GM21737 (cell line): Measurements from ENCODE around the gene IL11.
"Not testable (repeated sequence)": the region's sequence is repeated elsewhere in the genome, so short reads cannot be mapped to it uniquely, and the experiment has no call there.

Experiments
- ATAC-seq: cut with Tn5 transposase; IDR thresholded peaks from one replicate; pipeline ENCODE4 v1.9.1; 2021; ENCODE audit warnings: mild to moderate bottlenecking, moderate library complexity; ENCODE audit not compliant: unreplicated experiment

IL11 gene

DNA sequence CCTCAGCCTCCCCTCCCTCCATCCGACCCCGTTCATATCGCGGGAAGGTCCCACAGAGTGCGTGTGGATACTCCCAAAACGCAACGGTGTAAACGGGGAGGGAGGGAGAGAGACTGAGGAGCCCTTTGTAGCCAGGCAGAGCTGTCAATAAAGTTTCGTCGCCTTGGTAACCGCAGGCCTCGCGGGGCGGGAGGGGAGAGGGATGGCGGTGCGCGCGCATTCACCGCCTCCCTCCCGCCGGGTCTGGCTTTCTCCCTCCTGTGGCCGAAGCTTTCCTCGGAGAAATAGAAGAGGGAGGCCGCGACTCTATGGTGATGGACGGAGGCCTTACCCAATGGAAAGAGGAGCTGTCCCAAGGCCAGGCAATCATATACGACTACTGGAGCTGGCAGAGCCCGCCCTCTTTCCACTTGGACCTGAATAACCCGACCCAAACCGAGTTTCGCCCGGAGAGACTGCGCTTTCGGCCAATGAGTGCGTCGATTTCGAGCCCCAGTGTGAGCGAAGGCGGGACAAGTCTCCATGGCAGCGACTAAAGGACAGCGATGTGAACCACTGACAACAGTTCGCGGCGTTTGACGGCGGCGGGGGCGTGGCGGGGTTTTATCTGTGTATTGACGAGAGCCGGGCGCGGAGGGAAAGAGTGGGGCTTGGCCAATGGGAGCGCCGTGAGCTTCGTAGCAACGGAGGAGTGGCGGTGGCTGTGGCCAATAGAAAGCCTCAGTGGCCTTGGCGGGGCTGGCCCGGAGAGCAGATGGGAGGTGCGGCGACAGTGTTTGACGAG lies 31.0 kb downstream of the IL11 start, which contains the start of gene KMT5C:
TSS of gene KMT5C (plus strand) at position 772 of the 784 bp plus-strand sequence. CDS start 2,061 bp downstream, outside the sequence.
- ATAC-seq: peak; percentile 70

DNA sequence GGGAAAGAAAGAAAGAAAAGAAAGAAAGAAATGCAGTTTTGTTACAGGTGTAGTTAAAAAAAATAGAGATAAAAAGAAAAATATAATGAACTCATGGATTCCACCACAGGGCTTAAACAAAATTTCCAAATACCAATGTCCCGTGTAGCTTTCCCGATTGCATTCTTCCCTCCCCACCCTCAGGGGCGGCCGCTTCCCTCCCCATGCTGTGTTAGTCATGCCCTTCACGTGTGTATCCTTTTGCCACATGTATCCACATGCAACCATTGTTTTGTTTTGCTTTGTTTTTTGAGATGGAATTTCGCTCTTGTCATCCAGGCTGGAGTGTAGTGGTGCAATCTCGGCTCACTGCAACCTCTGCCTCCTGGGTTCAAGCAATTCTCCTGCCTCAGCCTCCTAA lies 34.2 kb downstream of the IL11 start:
- ATAC-seq: no peak

- ATAC-seq: no peak
These were observed 36.4 kb downstream of the IL11 start for GRCh38 chr19:55333870-55334269.

DNA sequence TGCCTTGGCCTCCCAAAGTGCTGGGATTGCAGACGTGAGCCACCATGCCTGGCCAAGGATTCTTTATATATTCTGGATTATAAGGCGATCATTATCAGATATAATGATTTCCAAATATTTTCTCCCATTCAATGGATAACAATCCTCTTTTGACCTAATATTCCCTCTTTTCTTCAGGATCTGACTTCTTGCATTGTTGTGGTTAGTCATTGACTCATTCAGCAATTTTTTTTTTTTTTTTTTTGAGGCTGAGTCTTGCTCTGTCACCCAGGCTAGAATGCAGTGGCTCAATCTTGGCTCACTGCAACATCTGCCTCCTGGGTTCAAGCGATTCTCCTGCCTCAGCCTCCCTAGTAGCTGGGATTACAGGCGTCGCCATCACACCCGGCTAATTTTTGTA lies 40.5 kb downstream of the IL11 start:
- ATAC-seq: not testable (repeated sequence)

- not testable (repeated sequence) for ATAC-seq
These were observed 41.4 kb downstream of the IL11 start for GRCh38 chr19:55328774-55329318.

GRCh38 chr19:55325172-55325571 lies 45.1 kb downstream of the IL11 start, which contains the start of gene TMEM150B:
TSS of gene TMEM150B (minus strand) at chr19:55325341. CDS start at chr19:55321036, 4,305 bp downstream.
- ATAC-seq: no peak

DNA sequence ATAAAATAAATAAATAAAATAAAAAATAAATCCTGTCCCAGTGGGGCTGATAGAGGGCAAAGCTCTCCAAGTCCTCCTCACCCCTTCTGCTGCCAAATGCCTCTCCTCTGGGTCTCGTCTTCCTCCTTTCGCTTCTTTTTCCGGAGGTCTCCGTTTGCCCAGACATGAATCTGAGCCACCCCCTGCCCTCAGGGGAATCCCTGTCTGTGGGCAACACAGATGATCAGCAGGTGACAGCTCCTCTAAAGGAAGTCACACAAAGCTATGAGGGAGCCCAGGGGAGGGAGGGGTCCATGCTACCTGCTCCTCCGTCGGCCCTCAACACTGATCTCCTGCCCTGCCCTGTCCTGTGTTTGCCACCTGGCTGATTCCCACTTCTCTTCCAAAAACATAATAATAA lies 45.6 kb downstream of the IL11 start:
- no peak for ATAC-seq

- no peak for ATAC-seq
These were observed 47.9 kb downstream of the IL11 start for GRCh38 chr19:55322204-55322885.

DNA sequence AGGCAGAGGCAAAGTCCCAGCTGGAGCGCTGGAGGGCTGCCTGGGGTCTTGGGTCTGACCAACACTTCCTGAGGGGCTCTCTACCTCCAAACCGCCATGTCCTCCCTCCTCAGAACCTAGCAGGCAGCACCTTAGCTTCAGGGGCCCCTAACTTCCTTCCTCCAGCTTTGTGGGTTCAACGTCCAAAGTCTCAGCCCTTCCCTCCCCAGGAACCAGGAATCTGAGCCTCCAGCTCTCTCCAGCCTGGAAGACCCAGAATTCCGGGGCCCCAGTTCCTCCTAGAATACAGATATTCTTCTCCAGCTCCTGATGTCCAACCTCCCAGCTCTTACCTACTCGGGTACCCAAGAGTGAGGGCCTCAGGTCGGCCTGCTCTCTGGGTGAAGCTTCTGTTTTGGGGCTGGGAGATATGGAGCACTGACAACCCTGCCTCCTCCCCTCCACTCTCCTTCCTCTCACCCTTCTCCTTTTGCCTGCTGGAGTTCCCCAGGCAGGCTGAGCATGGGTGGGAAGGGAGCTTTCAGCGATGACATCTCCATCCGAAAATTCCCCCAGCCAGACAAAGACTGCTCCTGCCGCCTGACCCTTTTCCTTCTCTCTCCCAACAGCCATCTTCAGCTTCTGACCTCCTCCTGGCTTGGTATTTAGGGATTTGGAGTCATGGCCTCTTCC lies 48.7 kb downstream of the IL11 start:
- no peak for ATAC-seq

- ATAC-seq: no peak
These were observed 49.3 kb downstream of the IL11 start for GRCh38 chr19:55320844-55321419.

GRCh38 chr19:55319785-55320184 lies 50.5 kb downstream of the IL11 start:
- no peak for ATAC-seq

DNA sequence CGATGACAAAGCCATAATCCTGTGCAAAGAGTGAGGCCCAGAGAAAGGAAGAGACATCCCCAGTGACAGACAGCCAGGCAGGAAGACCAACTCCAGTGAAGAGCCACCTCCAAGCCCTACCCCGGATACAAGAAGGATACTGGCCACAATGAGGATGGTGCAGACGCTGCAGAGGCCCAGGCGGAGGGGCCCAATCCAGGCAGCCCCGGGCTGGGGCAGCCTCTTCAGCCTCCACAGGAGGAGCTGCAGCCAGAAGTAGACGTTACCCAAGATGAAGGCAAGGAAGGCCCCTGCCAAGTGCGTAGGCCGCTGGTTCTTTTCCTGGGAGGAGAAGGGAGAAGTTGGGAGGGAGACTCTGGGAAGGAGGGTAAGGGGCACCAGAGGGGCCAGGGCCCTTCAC lies 53.6 kb downstream of the IL11 start:
- no peak for ATAC-seq

GRCh38 chr19:55315956-55316525 lies 54.2 kb downstream of the IL11 start:
- no peak for ATAC-seq

- no peak for ATAC-seq
These were observed 55.9 kb downstream of the IL11 start for GRCh38 chr19:55314396-55314795.
